Measurements from ENCODE around the gene ABCG4.

DNA sequence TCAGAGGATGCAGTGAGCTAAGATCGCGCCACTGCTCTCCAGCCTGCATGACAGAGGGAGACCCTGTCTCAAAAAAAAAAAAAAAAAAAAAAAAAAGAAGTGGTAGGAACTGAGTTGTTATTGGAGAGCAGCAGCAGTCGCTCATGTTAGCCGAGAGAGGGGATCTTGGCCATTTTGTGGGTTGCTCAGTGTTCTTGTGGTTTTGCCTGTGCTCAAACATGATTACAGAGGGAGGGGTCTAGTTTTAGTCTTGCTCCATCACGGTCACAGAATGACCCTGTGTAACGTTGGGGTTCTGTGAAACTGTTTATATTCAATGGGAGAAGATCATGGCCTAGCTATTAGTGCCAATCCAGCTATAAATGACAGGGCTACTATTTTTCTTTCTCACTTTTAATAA lies 49.1 kb upstream of the ABCG4 start:
- TF ChIP-seq, protein P1, sequence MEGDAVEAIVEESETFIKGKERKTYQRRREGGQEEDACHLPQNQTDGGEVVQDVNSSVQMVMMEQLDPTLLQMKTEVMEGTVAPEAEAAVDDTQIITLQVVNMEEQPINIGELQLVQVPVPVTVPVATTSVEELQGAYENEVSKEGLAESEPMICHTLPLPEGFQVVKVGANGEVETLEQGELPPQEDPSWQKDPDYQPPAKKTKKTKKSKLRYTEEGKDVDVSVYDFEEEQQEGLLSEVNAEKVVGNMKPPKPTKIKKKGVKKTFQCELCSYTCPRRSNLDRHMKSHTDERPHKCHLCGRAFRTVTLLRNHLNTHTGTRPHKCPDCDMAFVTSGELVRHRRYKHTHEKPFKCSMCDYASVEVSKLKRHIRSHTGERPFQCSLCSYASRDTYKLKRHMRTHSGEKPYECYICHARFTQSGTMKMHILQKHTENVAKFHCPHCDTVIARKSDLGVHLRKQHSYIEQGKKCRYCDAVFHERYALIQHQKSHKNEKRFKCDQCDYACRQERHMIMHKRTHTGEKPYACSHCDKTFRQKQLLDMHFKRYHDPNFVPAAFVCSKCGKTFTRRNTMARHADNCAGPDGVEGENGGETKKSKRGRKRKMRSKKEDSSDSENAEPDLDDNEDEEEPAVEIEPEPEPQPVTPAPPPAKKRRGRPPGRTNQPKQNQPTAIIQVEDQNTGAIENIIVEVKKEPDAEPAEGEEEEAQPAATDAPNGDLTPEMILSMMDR (IDR thresholded peaks at IDR 0.05) = no peak
- TF ChIP-seq POLR2A (IDR thresholded peaks at IDR 0.05) = no peak

Data from thyroid gland (tissue), 4 donors.